ENCODE results near the gene BRINP3. TPM values are rescaled to one million over a fixed set of nuclear protein-coding genes. Genes with fewer than 3 reads are reported as not detected.

The BRINP3 gene
- total RNA-seq, 1 donor from 2014 or later, result not detected

DNA sequence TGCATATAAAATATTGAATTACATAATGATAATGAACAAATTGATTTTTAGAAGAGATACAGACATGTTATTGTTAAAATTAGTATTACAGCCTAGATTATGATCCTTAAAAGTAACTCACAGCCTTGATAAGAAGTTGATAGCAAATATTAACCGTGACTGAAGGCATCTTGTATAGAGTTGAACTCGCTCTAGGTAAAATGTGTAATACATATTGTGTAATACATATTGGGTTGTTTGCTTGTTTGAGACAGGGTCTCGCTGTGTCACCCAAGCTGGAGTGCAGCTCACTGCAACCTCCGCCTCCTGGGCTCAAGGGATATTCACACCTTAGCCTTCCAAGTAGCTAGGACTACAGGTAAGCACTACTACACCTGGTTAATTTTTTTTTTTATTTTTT, 269.9 kb downstream of the BRINP3 start:
- Mint-ChIP-seq H3K27ac (ENCODE audit: unreplicated experiment) (no peak overlapping the region), H3K4me3 (ENCODE audit: unreplicated experiment) (no peak overlapping the region)
- TF ChIP-seq, protein P1, sequence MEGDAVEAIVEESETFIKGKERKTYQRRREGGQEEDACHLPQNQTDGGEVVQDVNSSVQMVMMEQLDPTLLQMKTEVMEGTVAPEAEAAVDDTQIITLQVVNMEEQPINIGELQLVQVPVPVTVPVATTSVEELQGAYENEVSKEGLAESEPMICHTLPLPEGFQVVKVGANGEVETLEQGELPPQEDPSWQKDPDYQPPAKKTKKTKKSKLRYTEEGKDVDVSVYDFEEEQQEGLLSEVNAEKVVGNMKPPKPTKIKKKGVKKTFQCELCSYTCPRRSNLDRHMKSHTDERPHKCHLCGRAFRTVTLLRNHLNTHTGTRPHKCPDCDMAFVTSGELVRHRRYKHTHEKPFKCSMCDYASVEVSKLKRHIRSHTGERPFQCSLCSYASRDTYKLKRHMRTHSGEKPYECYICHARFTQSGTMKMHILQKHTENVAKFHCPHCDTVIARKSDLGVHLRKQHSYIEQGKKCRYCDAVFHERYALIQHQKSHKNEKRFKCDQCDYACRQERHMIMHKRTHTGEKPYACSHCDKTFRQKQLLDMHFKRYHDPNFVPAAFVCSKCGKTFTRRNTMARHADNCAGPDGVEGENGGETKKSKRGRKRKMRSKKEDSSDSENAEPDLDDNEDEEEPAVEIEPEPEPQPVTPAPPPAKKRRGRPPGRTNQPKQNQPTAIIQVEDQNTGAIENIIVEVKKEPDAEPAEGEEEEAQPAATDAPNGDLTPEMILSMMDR (IDR thresholded peaks at IDR 0.05), result no peak

DNA sequence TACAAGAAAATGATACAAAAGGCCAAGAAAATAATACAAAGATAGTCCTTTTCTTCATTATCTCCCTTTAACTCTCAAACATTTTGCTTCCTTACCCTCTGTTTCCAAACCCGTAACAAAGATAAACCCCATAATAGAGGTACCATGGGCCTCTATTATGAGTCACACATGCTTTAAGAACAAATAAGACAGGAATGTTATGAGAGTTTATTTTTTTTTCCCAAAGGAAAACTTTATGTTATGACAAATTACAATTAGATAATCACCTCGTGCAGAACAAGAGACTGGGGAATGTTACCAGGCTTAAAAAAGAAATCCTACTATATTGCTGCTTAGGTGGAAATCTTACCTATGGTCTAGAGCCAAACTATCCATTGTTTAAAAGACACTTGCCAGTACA, 272.0 kb downstream of the BRINP3 start:
- no peak for DNase-seq (ENCODE audit: low spot score)
- peaks cover 4% of the 10 kb centered on the region for H3K9me3 Mint-ChIP-seq (ENCODE audit: low read depth)
- no peaks in the 10 kb centered on the region for H3K27me3 Mint-ChIP-seq (ENCODE audit: low read depth)
- peaks cover 4% of the 10 kb centered on the region for H3K4me1 Mint-ChIP-seq (ENCODE audit: low read depth)
- no peaks in the 10 kb centered on the region for H3K36me3 Mint-ChIP-seq (ENCODE audit: low read depth)
- H3K27ac Mint-ChIP-seq (ENCODE audit: unreplicated experiment), result no peak overlapping the region
- TF ChIP-seq, protein P1 (IDR thresholded peaks at IDR 0.05), result no peak
- no peak overlapping the region for H3K4me3 Mint-ChIP-seq (ENCODE audit: unreplicated experiment)

More for the DNA sequence above, 269.9 kb downstream of the BRINP3 start:
- H3K4me1 Mint-ChIP-seq (ENCODE audit: low read depth), result peaks cover 4% of the 10 kb centered on the region
- peaks cover 2% of the 10 kb centered on the region for H3K9me3 Mint-ChIP-seq (ENCODE audit: low read depth)
- peaks cover 1% of the 10 kb centered on the region for H3K27me3 Mint-ChIP-seq (ENCODE audit: low read depth)
- DNase-seq (ENCODE audit: low spot score), result no peak
- H3K36me3 Mint-ChIP-seq (ENCODE audit: low read depth), result no peaks in the 10 kb centered on the region

DNA sequence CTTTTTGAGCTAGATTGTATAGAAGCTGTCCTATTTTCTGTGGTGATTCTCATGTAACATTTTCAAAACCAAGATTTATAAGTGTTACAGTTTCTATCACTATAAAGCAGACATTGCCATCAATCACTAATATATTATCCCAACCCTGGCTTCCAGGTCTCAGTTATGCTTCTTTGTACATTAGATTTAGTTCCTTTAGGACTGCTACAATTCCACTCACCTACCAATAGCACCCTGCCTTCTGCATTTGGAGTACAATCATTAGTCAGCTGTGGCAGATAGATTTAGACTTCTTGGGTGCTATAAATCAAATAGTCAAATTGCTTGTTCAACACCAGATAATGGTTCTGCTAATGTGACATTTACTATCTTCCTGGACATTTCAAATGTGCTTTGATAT, 281.6 kb downstream of the BRINP3 start:
- no peaks in the 10 kb centered on the region for H3K36me3 Mint-ChIP-seq (ENCODE audit: low read depth)
- H3K4me3 Mint-ChIP-seq (ENCODE audit: unreplicated experiment), result no peak overlapping the region
- no peaks in the 10 kb centered on the region for H3K27me3 Mint-ChIP-seq (ENCODE audit: low read depth)
- no peak for DNase-seq (ENCODE audit: low spot score)
- H3K9me3 Mint-ChIP-seq (ENCODE audit: low read depth), result peaks cover 9% of the 10 kb centered on the region
- no peak overlapping the region for H3K27ac Mint-ChIP-seq (ENCODE audit: unreplicated experiment)
- H3K4me1 Mint-ChIP-seq (ENCODE audit: low read depth), result no peaks in the 10 kb centered on the region
- TF ChIP-seq, protein P1 (IDR thresholded peaks at IDR 0.05), result no peak

DNA sequence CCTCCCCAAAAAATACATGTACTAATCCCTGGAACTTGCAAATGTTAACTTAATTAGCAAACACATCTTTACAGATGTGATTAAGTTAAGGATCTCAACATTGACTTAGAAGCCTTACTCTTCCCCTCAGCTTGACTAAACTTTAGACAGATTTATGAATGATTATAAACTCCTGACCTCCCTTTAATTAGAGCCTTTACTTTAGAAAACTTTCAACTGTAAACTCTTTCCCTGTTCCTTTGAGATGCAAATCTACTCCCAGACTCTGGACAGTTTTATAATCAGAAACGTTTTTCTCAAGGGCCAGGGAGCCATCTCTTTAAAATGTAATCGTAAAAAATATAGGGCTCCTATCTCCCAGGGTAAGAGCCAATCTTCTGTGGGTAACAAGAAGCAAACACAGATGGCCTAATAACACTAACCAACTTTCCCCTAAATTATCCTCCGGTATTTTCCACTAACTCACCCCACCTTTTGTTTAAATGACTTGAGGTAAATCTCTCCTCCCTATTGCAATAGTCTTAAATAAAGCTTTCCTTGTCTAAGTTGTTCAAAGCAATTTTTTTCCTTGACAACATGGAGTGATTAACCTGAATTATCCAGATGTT, 284.1 kb downstream of the BRINP3 start:
- H3K4me1 Mint-ChIP-seq (ENCODE audit: low read depth), result no peaks in the 10 kb centered on the region
- no peak for DNase-seq (ENCODE audit: low spot score)
- TF ChIP-seq, protein P1 (IDR thresholded peaks at IDR 0.05), result no peak
- no peaks in the 10 kb centered on the region for H3K27me3 Mint-ChIP-seq (ENCODE audit: low read depth)
- no peak overlapping the region for H3K27ac Mint-ChIP-seq (ENCODE audit: unreplicated experiment)
- peaks cover under 1% of the 10 kb centered on the region for H3K9me3 Mint-ChIP-seq (ENCODE audit: low read depth)
- no peak overlapping the region for H3K4me3 Mint-ChIP-seq (ENCODE audit: unreplicated experiment)
- H3K36me3 Mint-ChIP-seq (ENCODE audit: low read depth), result no peaks in the 10 kb centered on the region

DNA sequence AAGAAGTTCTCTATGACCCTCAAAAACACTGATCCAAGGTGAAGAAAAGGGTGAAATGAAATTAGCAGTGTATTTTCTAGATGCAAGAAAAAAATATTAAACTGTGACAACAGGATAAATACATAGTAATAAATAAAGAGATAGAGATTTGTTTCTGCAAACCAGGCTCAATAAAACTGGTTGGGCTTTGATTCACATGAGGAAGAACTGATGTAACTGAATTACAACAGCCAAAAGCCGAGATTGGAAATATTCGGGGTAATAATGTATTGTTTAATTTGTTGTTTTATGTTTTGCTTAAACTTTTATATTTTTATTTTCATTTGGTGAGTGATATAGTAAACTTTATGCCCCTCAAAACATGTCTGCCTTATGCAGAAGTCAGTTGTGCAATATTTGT, 285.0 kb downstream of the BRINP3 start:
- no peak for DNase-seq (ENCODE audit: low spot score)
- TF ChIP-seq, protein P1 (IDR thresholded peaks at IDR 0.05), result no peak
- Mint-ChIP-seq H3K4me1 (ENCODE audit: low read depth) (no peaks in the 10 kb centered on the region), H3K27me3 (ENCODE audit: low read depth) (peaks cover 2% of the 10 kb centered on the region), H3K4me3 (ENCODE audit: unreplicated experiment) (no peak overlapping the region), H3K36me3 (ENCODE audit: low read depth) (no peaks in the 10 kb centered on the region), H3K9me3 (ENCODE audit: low read depth) (no peaks in the 10 kb centered on the region), H3K27ac (ENCODE audit: unreplicated experiment) (no peak overlapping the region)
